HCT116 (cell line): ENCODE results near the gene ACTR1B.

ENCODE experiments used
- EZH2 ChIP-seq: fragments of 200-600 bp; sonication (generic); IDR thresholded peaks from 2 replicates; pipeline ENCODE4 v1.6.1; 2017; ENCODE audit warnings: antibody characterized with exemption, mixed run types
- POLR2AphosphoS5 ChIP-seq: IDR thresholded peaks from 2 replicates; pipeline ENCODE4 v1.6.1; 2011; ENCODE audit warnings: mild to moderate bottlenecking, low read depth, low read length, moderate library complexity

GRCh38 chr2:97660044-97660774, 3.6 kb downstream of the ACTR1B start:
- no peak for TF ChIP-seq POLR2AphosphoS5
- TF ChIP-seq EZH2, result no peak
